ENCODE results near the gene LHX3. TPM values are rescaled to one million over a fixed set of nuclear protein-coding genes. Genes with fewer than 3 reads are reported as not detected.

The LHX3 gene
- total RNA-seq, 1 experiment from 2014 or later, result not detected

DNA sequence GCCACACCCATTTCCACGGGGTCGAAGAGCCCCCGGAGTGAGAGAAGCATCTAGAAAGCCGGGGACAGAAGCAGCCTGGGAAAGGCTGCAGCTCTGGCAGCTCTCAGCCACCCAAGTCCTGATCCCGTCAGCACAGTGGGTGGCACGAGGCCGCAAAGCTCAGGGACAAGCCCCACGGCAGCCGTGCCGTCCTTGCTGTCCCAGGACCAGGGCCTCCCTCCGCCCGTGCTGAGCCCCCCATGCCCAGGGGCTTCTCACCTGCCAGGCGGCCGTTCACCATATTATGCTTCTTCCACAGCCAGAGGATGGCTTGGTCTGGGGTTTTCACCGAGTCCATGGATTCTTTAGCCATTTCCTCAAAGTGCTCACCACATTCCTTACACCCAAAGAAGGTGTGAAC, 6.1 kb upstream of the LHX3 start:
- H3K79me1 ChIP-seq (ENCODE audit: insufficient read depth, low read depth, low read length, poor library complexity, severe bottlenecking), result no peaks in the 10 kb centered on the region
- no peak for DNase-seq
- no peak overlapping the region for H3K9ac ChIP-seq (ENCODE audit: extremely low read depth, insufficient read length, low read length)
- no peak overlapping the region for H2BK15ac ChIP-seq (ENCODE audit: low read depth, low read length)
- peaks cover 8% of the 10 kb centered on the region for H3K27me3 Mint-ChIP-seq (ENCODE audit: low read depth)
- no peak overlapping the region for H3K27ac ChIP-seq (ENCODE audit: insufficient read length, low read depth, low read length)
- H3K36me3 Mint-ChIP-seq (ENCODE audit: insufficient read depth in 1 of 3, low read depth in 3 of 3), result peaks cover 38 to 62% (median 60%) of the 10 kb centered on the region in 3 experiments
- H3K4me1 Mint-ChIP-seq, result peaks cover 0 to 8% of the 10 kb centered on the region in 2 experiments; a peak in 1 of 4 replicates
- no peak overlapping the region for H2BK5ac ChIP-seq (ENCODE audit: insufficient read length, low read length)
- H3K9me3 Mint-ChIP-seq, result no peaks in the 10 kb centered on the region; a peak in 1 of 5 replicates
- no CpG with 5 or more reads among the region's 15 CpGs for WGBS (ENCODE audit: extremely low coverage, insufficient read length, low lambda C conversion rate)
- H3K4ac ChIP-seq (ENCODE audit: low read depth, low read length), result no peak overlapping the region
- H4K8ac ChIP-seq (replicated peaks; ENCODE audit: insufficient read length, low read depth, low read length), result no peak overlapping the region
- H2AK5ac ChIP-seq (ENCODE audit: insufficient read length, low read length), result no peak overlapping the region
- no peaks in the 10 kb centered on the region for H3K79me2 ChIP-seq (ENCODE audit: insufficient read depth, low read length)
- no peak overlapping the region for H3T11ph ChIP-seq (ENCODE audit: low read length)
- no peak overlapping the region for H4K91ac ChIP-seq (ENCODE audit: insufficient read length, low read depth, low read length)
- H2BK12ac ChIP-seq (ENCODE audit: insufficient read length, low read depth, low read length), result no peak overlapping the region
- no peak overlapping the region for H2BK20ac ChIP-seq (ENCODE audit: low read depth, low read length, poor library complexity, severe bottlenecking)
- H3K27ac Mint-ChIP-seq, result no peak overlapping the region
- H3K27me3 ChIP-seq (ENCODE audit: insufficient read depth, low read length), result peaks cover under 1% of the 10 kb centered on the region; the same call in 1 of the 2 replicates
- no peak overlapping the region for H2BK120ac ChIP-seq (ENCODE audit: low read depth, low read length, poor library complexity, severe bottlenecking)
- no peak overlapping the region for H4K5ac ChIP-seq (ENCODE audit: insufficient read length, low read depth, low read length)
- no peaks in the 10 kb centered on the region for H3K9me3 ChIP-seq (ENCODE audit: control insufficient read depth, low read depth, low read length)
- no peaks in the 10 kb centered on the region for H3K4me1 ChIP-seq (ENCODE audit: insufficient read depth, low read length)
- TF ChIP-seq, protein P1, sequence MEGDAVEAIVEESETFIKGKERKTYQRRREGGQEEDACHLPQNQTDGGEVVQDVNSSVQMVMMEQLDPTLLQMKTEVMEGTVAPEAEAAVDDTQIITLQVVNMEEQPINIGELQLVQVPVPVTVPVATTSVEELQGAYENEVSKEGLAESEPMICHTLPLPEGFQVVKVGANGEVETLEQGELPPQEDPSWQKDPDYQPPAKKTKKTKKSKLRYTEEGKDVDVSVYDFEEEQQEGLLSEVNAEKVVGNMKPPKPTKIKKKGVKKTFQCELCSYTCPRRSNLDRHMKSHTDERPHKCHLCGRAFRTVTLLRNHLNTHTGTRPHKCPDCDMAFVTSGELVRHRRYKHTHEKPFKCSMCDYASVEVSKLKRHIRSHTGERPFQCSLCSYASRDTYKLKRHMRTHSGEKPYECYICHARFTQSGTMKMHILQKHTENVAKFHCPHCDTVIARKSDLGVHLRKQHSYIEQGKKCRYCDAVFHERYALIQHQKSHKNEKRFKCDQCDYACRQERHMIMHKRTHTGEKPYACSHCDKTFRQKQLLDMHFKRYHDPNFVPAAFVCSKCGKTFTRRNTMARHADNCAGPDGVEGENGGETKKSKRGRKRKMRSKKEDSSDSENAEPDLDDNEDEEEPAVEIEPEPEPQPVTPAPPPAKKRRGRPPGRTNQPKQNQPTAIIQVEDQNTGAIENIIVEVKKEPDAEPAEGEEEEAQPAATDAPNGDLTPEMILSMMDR (conservative IDR thresholded peaks at IDR 0.05), result no peak
- H2AFZ ChIP-seq (ENCODE audit: low read length), result no peak overlapping the region
- H3K56ac ChIP-seq (ENCODE audit: insufficient read length, low read depth, low read length), result no peak overlapping the region
- no peaks in the 10 kb centered on the region for H3K23me2 ChIP-seq (ENCODE audit: insufficient read length, low read depth, low read length, poor library complexity, severe bottlenecking)
- H3K18ac ChIP-seq (ENCODE audit: insufficient read length, low read depth, low read length), result no peak overlapping the region
- H4K20me1 ChIP-seq (ENCODE audit: control insufficient read depth, insufficient read depth, insufficient read length), result no peaks in the 10 kb centered on the region
- H3K23ac ChIP-seq (ENCODE audit: insufficient read length, low read depth, low read length), result no peak overlapping the region
- no peak overlapping the region for H3K4me3 Mint-ChIP-seq
- no peak overlapping the region for H3K14ac ChIP-seq (ENCODE audit: insufficient read depth, low read length)
- H3K4me2 ChIP-seq (ENCODE audit: insufficient read depth, insufficient read length, low read length), result no peak overlapping the region

Measured in H9 (cell line).